ENCODE data around the gene PCBP3.
"Not testable (repeated sequence)": the region's sequence is repeated elsewhere in the genome, so short reads cannot be mapped to it uniquely, and the experiment has no call there.

Gene PCBP3

DNA sequence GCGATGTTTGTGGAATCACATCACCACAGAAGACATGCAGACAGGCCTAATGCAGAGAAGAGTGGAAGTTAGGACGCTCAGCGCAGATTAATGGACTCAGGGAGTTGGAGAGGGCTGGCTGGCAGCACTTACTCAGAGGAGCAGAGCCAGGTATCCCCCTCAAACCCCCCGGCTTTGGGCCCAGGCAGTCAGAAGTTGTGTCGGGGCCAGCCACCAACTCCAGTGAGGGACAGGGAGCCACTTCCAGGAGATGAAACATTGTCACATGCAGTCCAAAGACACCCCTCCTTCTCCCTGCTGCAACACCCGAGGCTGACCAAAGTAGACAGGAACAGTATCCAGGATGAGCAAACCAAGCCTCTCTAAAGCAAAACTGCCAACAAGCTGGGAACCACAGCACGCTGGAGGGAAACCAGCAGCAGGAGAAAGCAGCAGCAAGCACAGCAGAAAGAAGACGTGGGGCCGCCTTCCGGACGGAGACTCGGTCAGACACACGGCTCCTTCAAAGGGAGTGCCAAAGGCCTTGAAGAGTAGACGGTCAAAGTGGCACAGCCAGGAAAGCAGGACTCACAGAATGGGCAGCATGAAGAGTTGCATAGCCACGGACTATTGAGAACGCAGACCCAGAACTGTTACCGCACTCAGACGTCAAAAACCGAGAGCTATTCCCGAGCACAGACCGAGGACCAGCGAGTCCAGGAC lies 149.3 kb downstream of the PCBP3 start:
- DNase-seq = no peak

DNA sequence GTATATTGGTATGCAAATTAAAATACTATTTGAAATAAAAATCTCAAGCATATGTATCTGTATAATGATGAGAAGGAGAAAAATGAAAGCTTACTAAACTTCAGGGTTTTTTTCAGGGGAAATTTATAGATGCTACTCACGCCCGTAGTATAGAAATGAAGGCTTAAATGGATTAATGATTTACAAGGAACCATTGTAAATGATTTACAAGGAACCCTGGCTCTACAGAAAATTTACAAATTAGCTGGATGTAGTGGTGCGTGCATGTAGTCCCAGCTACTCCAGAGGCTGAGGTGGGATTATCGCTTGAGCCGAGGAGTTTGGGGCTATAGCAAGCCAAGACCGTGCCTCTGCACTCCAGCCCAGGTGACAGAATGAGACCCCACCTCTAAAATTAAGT lies 150.5 kb downstream of the PCBP3 start:
- DNase-seq = no peak

DNA sequence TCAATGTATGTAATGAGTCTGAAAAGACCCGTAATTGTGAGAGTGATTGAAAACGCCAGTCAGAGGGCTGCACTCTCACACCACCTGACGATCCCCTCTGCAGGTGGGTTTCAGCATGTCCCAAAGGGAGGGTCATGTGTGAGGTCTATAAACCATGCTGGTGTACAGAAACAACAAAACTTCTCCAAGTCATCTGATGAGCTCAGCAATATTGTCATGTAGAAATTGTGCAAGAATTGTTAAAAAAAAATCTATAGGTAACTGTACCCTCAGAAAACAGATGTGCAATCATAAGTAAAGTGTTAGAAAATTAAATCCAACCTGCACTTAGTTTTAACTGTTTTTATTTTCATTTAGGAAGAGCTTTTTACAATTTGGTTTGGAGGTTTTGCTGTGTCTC lies 152.5 kb downstream of the PCBP3 start:
- DNase-seq = no peak

DNA sequence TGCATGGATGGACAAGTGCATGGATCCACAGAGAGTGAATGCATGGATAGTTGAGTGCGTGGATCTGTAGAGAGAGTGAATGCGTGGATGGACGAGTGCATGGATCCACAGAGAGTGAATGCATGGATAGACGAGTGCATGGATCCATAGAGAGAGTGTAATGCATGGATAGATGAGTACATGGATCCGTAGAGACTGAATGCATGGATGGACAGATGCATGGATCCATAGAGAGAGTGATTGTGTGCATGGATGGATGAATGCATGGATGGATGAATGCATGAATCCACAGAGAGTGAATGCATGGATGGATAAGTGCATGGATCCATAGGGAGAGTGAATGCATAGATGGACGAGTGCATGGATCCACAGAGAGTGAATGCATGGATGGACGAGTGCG lies 153.8 kb downstream of the PCBP3 start:
- DNase-seq = no peak

DNA sequence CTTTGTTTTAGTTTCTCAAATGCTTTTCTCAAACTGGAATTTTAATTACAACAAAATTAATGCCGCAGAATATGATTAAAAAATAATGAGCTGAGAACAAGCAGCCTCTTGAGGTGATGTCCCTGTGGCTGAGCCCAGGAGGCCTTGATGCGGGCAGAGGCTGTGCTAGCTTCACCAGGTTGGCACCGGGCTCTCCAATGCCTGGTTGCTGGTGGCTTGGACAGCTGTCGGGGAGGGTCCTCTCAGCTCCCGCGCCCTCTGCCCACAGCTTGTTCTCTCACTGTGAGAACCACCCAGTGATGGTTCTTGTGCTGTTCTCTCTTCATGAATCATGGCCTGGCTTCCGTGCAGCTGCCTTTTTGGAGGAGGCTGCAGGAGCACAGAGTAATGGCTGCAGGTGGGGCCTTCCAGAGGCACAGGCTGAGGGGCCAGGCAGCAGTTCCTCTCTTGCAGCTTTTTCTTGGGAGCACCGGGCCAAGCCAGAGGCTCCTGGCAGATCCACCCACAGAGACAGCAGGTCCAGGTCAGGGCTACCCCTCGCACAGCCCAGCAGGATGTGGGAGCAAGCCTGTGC lies 156.3 kb downstream of the PCBP3 start:
- DNase-seq = no peak

DNA sequence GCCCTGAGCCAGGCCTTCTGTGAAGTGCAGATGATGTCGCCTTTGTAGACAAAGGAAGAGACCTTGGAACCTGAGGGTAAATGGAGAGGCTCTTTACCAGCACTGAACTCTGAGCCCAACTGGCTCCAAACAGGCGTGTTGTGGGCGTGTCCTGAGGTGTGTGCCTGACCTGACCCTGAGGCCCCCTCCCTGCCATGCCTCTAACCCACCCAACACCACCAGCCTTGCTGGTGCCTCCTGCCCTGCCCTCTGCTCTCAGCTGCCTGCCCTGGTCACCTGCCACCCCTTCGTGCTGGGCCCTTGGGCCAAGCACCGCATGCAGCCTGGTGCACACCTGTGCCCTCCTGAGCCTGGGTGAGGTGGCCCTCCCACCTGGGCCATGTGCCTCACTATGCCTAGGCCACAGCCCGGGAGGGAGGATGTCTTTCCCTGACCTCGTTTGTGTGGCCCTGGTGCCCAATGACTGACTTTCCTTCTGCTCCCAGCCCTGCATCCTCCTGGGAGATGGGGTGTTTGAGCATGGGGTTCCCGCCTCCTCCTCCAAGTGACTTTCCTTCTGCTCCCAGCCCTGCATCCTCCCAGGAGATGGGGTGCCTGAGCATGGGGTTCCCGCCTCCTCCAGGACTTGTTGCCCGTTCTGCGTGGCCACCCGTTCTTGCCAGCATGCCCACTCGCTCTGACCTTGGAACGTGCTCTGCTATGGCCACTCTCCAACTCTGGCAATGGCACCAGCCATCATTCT lies 157.0 kb downstream of the PCBP3 start:
- DNase-seq = no peak

DNA sequence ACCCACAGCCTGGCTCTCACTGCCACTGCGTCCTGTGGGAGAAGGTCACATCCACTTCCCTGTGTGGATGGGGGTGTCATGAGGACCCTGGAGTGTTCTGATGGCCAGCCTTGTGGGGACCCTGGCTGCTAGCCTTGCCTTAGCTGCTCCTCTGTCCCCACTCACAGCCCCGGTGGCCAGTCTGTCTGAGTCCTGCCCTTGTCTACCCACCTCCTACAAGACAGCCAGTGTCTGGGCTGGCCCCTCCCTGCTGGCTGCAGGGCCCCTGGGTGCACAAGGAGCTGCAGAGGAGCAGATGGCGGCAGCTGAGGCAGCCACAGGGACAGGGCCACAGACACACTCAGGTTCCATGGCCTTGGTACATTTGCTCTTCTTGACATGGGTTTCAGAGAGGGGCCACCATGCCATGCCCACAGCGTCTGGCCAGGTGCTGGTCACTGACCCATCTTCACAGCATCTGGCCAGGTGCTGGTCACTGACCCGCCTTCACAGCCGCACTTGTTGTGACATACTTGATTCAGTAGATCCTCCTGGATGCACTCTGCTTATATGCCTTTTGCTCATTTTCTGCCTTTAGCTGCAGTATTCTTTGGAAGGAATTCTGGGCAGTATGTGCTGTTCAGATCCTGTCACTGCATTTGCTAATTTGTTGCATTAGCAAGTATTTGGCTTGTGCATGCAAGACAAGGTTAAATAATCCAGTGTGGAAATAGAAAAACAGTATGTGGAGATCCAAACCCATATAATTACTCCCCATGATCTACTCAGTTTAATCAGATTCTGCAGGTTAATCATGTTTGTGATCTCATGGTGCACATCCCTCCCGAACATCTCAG lies 157.8 kb downstream of the PCBP3 start:
- no peak for DNase-seq

DNA sequence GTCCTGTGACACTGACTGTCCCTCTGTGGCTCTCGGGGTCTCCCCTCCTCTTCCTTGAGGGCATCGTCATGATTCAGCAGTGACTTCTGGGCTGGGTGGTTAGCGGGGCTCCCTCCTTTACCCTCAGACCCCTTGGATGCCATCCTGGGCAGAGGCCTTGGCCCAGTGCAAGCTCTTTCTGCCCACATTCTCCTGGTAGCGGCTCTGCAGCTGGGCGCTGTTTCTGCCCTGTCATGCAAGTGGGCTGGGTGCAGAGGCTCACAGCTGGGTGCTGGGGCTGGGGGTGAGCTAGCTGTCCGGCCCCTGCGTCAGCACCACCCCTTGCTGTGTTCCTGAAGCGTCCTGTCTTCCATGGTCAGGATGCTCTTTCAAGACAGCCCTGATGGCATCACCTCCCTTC lies 158.5 kb downstream of the PCBP3 start:
- DNase-seq = no peak

DNA sequence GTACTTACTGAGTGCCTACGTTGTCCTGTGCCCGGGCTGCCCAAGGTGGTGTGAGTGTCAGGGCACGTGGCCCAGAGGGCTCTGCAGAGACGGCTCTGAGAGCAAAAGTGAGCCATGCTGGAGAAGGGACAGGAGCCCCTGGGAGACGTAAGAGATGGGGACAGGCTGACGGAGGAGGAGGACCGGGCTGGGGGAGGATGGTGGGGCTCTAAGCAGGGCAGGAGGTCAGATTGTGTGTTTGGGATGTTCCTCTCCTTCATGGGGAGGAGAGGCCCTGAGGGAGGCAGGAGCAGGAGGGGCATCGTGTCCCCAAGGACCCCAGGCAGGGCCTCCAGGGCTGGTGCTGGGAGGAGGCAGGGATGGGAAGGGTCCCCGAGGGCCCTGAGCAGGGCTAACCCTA lies 158.9 kb downstream of the PCBP3 start:
- DNase-seq = no peak

DNA sequence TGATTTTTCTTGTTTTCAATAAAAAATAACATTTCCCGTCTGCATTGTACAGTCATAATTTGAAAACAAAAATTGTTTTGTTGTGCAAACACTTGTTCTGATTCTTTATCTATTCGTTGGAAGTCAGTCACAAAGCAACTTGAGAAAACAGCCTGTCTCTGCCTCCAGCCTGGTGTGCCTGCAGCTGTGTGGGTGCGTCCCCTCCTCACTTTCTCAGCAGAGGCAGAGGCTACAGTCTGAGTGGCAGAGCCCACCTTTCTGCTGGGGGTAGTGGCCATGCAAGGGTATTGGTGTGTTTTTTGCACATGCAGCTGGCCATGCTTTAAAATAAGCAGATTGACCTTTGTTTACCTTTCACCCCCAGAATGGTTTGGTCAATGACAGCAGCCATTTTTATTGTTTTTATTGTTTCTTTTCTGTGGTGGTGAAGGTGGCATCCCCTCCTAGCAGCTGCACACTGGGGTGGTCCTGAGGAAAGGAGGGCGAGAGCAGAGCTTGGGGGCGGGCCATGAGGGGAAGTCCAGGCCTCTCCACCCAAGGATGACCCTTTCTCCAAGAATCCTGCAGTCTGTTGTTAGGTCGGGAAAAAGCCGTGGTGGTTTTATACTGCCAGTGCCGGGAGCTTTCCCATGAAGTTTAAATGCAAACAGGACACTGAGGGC lies 159.6 kb downstream of the PCBP3 start:
- no peak for DNase-seq

DNA sequence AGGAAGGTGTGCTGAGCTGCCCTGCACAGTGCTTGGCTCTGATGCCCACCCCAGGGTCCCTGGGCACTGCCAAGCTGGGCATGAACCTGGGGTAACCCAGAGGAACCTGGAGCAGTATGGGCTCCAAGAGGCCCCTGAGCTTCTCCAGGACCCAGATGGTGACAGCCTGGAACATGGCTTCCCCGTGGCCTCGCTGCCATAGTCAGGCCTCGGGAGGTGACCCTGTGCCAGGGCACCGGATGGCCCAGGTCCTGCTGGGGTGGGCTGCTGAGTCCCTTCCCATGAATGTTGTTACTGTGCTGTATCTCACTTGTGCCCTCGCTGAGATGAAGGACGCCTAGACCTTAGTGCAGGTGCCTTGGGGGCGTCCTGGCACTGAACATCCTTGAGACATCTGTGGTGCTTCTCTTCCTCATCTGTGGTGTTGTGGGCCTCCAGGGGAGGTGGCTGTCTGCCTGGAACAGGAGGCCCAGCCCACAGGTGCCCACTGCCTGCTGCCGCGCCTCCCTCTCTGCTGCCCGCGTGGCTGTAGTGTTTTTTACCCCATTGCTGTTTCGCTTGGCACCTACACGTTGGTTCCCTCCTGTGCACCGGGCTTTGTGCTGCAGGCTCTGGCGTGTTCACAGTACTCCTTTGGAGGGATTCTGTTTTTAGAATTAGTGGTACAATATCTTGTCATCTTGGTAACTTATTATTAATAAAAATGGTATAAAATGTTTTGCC lies 160.3 kb downstream of the PCBP3 start:
- no peak for DNase-seq

DNA sequence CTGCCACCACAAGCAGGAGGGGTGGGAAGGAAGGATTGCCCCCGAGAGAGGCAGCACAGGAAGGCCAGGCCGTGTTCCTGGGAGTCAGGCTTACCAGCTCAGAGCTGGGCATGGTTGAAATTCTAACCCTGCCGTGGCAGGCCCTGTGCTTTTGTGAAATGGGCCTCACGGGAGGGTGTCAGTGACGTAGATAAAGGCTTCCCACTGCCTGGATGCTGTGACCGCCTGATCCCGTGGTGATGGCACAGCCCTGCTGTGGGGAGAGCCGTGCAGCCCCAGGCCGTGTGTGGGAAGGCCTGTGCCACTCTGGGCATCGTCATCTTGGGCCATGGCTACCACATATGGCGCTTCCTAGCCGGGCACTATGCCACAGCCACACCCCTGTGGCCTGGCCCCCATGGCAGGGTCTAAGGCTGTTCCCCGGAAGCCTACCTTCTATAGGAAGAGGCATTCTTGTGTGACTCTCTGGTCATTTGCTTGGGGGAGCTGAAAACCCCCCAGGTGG lies 161.3 kb downstream of the PCBP3 start:
- DNase-seq = no peak

DNA sequence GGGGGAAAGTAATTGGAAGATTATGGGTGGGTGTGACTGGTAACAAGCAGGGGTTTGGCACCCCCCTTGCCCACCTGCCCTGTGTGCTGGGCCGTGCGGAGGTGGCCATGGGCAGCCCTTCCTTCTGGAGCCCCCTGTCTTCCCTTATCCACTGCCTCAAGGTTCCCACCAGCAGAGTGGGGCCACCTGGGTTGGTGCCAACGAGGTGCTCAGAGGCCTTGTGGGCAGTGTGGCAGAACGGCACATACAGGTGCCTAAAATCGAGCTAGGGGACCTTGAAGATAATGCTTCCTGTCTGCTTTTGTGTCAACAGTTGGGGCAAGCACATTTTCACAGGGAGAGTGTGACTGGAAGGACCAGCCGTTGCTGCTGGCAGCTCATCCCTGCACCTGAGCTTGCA lies 161.8 kb downstream of the PCBP3 start:
- DNase-seq = no peak

DNA sequence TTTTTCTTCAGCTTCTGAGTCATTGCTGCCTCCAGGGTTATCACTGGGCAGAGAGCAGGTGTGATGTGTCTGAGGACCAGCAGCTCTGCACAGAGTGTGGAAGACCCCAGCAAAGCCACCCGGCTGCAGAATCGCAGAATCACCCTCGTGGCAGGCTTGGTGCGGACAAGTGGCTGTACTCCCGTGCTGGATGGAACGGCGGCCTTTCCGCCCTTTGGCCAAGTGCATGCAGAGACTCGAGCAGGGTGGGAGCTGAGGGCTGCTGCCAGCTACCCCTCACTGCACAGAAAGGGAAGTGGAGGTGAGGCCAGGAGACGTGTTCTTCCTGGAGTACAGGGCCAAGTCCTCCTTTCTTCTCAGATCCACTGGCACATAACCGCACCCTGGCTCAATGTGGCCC lies 162.5 kb downstream of the PCBP3 start:
- no peak for DNase-seq

DNA sequence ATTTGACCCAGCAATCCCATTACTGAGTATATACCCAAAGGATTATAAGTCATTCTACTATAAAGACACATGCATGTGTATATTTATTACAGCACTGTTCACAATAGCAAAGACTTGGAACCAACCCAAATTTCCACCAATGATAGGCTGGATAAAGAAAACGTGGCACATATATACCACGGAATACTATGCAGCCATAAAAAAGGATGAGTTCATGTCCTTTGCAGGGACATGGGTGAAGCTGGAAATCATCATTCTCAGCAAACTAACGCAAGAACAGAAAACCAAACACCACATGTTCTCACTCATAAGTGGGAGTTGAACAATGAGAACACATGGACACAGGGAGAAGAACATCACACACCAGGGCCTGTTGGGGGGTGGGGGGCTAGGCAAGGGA lies 165.1 kb downstream of the PCBP3 start:
- not testable (repeated sequence) for DNase-seq

DNA sequence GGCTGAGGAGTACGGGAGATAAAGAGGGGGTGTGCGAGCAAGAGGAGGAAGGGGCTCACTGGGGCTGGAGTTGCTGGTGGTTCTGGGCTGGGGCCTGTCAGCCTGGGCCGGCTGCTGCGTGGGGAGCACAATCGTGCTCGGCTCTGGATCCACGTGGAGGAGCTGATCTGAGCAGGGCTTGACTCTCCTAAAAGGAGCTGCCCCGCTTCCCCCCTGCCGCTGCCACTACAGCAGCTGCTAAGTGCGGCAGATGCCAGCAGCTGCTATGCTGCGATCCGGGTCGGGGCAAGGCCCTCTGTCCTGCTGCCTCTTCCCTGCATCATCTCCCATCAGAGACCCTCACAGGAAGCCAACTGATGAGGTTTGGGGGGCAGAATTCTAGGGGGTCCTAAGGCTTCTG lies 165.9 kb downstream of the PCBP3 start:
- no peak for DNase-seq

DNA sequence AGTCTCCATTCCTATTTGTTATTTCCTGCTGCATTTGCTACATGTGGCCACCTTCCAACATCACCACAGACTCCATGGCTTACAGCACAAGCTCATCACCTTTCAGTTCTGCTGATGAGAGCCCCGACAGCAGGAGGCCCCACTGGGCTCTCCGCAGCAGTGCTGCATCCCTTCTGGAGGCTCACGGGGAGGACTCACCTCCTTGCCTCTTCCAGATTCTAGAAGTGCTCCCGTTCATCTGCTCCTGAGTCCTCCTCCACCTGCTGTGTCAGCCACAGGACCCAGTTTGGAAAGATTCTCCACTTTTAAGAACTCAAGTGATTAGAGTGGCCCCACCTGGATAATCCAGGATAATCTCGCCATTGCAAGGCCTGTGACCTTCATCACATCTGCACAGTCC lies 167.6 kb downstream of the PCBP3 start:
- no peak for DNase-seq

DNA sequence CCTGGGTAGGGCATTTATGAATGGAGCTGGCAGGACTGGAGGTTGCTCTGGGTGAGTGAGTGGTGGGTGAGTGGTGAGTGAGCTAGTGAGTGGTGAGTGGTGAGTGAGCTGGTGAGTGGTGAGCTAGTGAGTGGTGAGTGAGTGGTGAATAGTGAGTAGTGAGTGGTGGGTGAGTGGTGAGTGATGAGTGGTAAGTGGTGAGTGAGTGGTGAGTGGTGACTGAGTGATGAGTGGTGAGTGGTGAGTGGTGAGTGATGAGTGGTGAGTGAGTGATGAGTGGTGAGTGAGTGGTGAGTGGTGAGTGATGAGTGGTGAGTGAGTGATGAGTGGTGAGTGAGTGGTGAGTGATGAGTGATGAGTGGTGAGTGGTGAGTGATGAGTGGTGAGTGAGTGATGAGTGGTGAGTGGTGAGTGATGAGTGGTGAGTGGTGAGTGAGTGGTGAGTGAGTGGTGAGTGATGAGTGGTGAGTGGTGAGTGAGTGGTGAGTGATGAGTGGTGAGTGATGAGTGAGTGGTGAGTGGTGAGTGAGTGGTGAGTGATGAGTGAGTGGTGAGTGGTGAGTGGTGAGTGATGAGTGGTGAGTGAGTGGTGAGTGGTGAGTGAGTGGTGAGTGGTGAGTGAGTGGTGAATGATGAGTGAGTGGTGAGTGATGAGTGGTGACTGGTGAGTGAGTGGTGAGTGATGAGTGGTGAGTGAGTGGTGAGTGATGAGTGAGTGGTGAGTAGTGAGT lies 170.8 kb downstream of the PCBP3 start:
- DNase-seq = not testable (repeated sequence)

DNA sequence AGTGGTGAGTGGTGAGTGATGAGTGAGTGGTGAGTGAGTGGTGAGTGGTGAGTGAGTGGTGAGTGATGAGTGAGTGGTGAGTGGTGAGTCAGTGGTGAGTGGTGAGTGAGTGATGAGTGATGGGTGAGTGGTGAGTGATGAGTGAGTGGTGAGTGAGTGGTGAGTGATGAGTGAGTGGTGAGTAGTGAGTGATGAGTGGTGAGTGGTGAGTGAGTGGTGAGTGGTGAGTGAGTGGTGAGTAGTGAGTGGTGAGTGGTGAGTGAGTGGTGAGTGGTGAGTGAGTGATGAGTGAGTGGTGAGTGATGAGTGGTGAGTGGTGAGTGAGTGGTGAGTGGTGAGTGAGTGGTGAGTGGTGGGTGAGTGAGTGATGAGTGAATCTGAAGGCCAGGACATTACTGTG lies 172.3 kb downstream of the PCBP3 start:
- not testable (repeated sequence) for DNase-seq

DNA sequence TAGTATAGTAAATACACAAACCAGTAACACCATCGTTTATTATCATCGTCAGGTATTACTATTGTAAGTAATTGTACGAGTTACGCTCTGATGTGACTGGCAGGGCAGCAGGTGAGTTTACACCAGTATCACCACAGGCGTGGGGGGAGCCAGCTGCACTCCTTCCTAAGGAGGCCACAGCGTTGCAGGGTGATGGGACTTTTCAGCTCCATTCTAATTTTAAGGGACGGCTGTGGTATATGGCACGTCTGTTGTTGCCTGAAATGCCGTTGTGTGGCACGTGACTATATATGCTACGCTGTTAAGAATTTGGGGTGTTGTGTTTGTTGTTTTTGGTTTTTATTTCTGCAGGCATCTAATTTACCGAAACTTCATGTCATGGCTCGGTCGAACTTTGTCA lies 173.3 kb downstream of the PCBP3 start:
- no peak for DNase-seq

DNA sequence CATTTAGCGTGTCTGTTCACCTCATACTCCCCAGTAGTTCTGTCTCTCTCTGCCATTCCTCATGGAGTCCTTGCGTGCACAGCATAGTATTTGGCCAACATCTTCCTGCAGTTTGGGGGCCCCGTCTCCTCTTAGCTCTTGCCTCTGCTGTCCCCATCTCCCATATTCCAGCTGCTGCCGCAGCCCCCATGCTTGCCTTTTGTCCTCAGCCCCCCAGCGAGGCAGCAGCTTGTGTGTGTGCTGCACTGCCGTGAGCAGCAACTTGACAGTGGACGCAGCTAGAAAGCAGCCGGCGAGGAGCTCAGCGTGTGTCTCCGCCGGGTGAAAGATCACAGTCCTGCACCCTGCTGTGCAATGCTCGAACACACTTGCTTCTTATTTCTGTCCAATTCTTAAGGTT lies 173.8 kb downstream of the PCBP3 start:
- no peak for DNase-seq
